Posterior cingulate gyrus (tissue), 11 donors: ENCODE measurements around the gene ARHGAP31.

Experiments
- DNase-seq, 10 donors: peaks; one replicate each; pipeline versions ENCODE4 v3.0.0 to v3.0.0-alpha.2; 2020 to 2021; ENCODE audit warnings: mixed read lengths in 3 of 10
- intact Hi-C: fragments of 100-400 bp; cut with DNase I; formaldehyde crosslinking; loops from one replicate; pipeline ENCODE4 v1.15.1; 2023

Gene ARHGAP31

DNA sequence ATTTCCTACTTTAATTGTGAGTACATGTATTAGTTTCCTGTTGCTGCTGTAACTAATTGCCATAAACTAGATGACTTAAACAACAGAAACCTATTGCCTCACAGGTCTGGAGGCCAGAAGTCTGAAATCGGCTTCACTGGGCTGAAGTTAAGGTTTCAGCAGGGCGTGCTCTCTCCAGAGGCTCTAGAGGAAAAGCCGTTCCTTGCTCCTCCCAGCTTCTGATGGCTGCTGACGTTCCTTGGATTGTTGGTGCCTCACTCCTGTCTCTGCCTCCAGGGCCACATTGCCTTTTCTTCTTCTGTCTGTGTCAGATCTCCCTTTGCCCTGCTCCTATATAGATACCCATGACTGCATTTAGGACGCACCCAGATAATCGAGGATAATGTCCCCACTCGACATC lies 80.9 kb downstream of the ARHGAP31 start:
- intact Hi-C loops, result no loop called here
- no peak for DNase-seq

DNA sequence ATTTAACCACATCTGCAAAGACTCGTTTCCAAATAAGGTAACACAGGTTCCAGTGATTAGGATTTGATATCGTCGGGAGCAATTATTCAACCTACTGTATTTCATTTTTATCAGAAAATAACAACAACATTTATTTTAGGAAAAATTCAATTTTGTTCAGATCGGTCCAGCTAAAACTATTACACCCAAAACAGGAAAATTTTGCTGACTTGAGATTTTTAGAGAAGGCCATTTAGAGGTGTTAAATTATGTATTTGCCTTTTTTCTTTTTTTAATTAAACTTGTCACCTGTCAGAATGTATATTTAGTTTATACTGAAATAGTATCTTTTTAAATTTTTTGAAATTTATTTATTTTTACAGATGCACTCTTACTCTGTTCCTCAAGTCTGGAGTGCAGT lies 81.3 kb downstream of the ARHGAP31 start:
- intact Hi-C loops, result no loop called here
- no peak for DNase-seq

DNA sequence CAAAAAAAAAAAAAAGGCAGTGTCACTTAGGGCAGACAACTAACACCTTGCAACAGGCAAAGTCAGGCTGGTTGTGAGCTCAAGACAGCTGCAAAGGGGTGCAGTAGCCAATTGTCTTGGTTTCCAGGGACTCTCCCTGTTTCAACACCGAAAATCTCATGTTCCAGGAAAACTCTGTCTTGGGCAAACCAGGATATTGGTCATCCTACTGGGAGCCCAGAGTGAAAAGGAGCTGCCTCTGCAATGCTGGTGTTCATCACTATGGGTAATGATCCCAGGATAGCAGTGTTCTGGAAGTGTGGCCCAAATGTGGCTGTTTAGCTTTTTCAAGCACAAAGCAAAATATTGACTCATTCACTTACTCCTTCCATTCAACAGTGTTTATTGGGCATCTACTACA lies 82.6 kb downstream of the ARHGAP31 start:
- intact Hi-C loops, result no loop called here
- DNase-seq, result no peak

GRCh38 chr3:119378259-119378803 lies 84.1 kb downstream of the ARHGAP31 start:
- DNase-seq, result no peak
- intact Hi-C loops, result no loop called here

- no peak for DNase-seq
- intact Hi-C loops, result no loop called here
Measured at GRCh38 chr3:119380697-119381096, 86.5 kb downstream of the ARHGAP31 start.

DNA sequence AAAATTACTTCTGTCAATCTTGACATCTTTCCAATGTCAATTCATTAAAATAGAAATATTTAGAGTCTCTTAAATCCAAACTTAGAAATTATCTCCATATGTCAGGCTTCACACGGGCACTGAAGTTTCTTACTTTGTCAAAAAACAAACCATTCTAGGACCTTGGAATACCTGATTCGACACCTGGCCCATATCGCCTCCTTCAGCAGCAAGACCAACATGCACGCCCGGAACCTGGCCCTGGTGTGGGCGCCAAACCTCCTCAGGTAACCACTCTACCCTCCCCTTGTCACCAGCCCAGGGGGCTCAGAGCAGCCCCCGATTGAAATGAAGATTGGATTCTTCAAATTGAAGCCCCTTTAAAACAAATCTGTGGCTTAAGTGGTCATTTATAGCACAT lies 88.0 kb downstream of the ARHGAP31 start:
- DNase-seq, result no peak
- intact Hi-C loops, result no loop called here

- intact Hi-C loops, result no loop called here
- DNase-seq, result no peak
Measured at GRCh38 chr3:119388577-119388976, 94.4 kb downstream of the ARHGAP31 start.

DNA sequence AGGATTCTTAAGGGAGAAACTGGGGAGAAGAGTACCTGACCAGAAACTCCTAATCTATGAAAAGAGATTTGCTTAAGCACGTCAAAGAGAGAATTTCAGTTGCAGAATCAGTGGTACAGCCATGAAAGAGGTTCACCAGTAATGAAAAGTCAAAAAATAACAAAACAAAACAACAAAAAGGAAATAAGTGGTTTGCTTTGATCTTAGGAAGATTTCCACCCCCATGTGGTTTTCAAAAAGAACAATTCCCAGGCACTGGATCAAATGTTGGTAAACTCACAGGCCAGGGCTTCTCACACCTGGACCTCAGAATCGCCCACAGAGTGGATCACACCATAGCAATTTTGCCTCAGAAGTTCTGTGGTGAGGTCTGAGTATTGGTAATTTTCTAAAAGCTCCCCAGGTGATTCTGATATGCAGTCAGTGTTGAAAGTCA lies 101.8 kb downstream of the ARHGAP31 start:
- DNase-seq, result no peak
- intact Hi-C loops, result no loop called here

- intact Hi-C loops, result no loop called here
- DNase-seq, result no peak
Measured at GRCh38 chr3:119396870-119397269, 102.7 kb downstream of the ARHGAP31 start.

DNA sequence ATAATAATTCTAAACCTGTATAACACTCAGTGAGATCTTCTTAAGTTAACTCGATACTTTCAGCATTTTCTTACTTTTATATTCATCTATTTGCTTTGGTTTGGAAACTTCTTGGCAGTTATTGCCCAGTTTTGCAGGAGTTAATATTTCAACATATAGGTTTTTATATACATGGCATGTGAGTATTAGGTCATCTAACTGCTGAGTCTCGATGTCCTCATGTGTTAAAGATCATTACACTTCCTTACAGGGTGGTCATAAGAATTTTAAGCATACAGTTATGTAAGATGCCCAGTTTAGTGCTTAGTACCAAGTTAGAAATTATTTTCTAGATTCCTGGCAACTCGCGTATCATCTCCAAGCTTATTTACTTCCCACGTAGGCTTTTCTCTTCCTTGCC lies 106.3 kb downstream of the ARHGAP31 start:
- DNase-seq, result no peak
- intact Hi-C loops, result no loop called here

DNA sequence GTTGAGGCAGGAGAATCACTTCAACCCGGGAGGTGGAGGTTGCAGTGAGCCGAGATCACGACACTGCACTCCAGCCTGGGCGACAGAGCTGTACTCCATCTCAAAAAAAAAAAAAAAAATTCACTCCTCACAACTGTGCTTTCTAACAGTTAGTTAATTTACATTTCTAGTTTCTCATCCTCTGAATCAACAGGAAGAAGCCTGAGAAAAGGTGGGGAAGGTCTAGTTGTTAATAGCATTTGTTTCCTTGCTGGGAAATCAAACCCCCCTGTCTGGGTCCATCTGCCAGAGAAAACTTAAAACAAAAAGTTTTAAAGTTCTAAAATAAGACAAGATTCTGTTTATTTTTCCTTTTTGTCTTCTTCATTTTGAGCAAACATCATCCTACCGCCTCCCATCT lies 106.9 kb downstream of the ARHGAP31 start:
- intact Hi-C loops, result no loop called here

GRCh38 chr3:119401503-119402440 lies 107.6 kb downstream of the ARHGAP31 start:
- DNase-seq, result no peak
- intact Hi-C loops, result no loop called here

More for the DNA sequence above, 106.9 kb downstream of the ARHGAP31 start:
- DNase-seq, result no peak

DNA sequence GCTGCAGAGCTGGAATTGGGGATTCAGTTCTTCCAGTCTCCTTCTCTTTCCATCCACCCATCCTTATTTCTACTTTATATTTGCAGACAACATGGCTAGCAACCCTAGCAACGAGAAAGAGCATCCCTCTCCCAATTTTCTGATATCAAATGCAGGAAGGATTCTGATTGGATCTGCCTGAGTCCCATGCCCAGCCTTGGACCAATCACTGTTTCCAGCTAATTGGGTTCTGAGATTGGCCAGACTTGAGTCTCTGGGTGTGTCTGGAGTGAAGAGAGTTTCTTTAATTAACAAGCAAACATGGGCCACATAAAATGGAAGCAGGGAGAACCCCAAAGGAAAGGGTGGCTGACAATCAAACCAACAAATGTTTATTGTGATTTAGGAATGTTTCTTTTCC lies 108.6 kb downstream of the ARHGAP31 start:
- intact Hi-C loops, result no loop called here

DNA sequence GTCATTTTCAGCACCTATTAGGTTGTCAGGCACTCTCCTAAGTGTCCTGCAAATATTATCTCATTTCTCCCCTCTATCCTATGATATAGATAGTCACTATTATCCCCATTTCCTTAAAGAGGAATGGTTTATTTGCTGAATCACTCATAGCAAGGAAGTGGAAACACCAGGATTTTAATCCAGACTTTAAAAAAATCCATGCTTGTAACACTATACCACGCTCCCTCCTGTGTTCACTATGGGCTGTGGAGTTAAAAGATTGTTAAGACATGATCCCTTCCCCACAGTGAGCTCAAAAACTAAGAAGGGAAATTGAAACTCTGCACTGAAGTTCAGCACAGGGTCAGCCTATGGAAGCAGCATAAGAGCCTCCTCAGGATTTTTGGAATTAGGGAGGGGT lies 109.0 kb downstream of the ARHGAP31 start:
- no peak for DNase-seq
- intact Hi-C loops, result no loop called here

More for the DNA sequence above, 108.6 kb downstream of the ARHGAP31 start:
- DNase-seq, result no peak

DNA sequence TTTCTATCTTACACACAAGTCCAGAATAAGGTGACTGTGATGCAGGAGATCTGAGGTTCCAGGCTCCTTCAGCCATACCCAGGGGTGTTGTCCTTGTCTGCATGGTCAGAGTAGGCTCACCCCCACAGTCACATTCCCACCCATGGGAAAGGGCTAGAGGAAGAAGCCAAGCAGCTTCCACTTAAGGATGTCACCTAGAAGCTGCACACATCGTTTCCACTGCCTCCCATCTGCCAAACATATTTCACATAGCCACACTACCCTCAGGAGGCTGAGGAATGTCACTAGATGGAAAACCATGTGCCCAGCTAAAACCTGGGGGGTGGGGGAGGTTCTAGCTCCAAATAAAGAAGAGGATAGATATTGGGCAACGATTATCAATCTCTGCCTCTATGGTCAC lies 111.1 kb downstream of the ARHGAP31 start:
- no peak for DNase-seq
- intact Hi-C loops, result no loop called here

DNA sequence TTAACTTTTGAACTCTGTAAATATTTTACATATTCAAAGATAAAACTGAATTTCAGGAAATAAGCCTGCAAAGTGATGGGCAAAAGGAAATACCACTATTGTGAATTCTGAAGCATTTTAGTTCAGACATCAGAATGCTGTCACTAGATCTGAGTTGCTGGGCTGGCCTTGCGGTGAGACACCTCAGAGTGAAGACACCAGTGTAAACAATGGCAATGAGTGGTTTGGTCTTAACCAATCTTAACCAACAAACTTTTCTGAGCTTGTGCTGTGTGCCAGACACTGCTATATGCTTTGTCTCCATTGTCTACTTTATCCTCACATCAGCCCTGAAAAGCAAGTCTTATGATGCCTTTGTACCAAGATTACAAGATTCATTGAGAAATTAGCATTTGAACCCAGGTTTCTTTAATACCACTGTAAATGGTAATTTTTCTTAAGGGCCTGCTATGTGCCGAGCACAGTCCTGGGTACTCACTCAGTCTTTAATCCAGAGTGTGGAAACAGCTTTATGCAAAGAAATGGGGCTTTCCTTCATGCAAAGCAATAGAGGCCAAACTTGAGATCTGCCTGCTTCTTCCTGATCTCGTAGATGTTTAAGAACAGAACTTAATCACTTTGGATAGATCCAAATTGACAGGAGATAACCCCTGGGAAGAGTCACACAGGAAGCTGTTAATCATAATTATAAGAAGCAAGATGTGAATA lies 114.2 kb downstream of the ARHGAP31 start:
- intact Hi-C loops, result no loop called here
- no peak for DNase-seq

DNA sequence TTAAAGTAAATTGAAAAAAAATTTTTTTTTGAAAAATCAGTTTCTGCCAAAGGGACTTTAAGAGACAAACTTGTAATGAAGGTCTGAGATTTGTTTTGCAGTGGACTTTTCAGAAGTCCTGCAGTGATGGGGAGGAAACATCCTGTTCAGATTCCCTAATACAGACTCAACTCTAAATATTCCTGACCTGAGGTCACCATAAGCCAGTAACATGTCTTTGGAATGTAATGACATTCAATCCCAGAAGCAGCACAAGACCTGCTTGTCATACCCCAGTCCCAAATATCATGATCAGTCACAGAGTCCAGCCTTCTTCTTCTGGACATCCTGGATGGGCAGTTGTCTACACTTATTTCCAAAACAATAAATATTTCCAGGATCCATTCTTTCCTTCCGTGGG lies 115.7 kb downstream of the ARHGAP31 start:
- no peak for DNase-seq
- intact Hi-C loops, result no loop called here

DNA sequence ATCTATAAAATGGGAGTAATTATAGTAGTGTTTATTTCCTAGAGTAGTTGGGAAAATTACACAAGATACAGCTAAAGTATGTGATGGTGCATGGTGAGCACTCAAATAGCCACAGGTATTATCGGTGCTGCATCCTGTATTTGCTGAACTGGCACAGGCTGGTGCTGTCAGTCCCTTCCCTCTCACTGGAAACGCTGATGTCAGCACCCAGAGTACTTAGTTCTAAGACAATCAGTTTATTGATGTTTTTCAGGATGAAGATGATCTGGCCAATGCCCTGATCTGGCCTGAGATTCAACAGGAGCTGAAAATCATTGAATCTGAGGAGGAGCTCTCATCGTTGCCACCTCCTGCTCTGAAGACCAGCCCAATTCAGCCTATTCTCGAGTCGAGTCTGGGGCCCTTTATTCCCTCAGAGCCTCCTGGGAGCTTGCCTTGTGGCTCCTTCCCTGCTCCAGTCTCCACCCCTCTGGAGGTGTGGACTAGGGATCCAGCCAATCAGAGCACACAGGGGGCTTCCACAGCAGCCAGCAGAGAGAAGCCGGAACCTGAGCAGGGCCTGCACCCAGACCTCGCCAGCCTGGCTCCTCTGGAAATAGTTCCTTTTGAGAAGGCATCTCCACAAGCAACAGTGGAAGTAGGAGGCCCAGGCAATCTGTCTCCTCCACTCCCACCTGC lies 119.6 kb downstream of the ARHGAP31 start:
- intact Hi-C loops, result no loop called here
- DNase-seq, result no peak

DNA sequence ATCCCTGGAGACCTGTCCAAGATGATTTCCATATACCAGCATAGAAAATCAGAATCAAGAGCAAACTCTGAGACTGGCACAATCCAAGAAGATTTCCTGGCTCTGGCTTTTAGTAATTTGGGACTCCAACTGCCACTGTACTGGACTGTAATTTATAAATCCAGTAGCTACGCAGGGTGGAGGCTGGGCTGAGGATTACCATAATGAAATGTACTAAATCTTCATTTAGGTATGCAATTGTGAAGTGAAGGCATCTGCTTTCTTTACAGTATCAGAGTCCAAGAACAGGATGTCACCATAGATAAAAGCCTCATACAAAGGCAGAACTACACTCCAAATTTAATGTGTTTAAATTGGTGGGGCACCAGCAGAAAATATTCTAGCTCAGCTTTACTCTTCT lies 122.7 kb downstream of the ARHGAP31 start:
- intact Hi-C loops, result no loop called here
- DNase-seq, result no peak

- intact Hi-C loops, result no loop called here
- DNase-seq, result no peak
Measured at GRCh38 chr3:119417771-119418512, 123.8 kb downstream of the ARHGAP31 start.
